ENCODE results near the gene FBP1. TPM values are rescaled to one million over a fixed set of nuclear protein-coding genes. Genes with fewer than 3 reads are reported as not detected.

Gene FBP1
- total RNA-seq, 2 donors from 2014 or later = 28.5 to 39.9 TPM

DNA sequence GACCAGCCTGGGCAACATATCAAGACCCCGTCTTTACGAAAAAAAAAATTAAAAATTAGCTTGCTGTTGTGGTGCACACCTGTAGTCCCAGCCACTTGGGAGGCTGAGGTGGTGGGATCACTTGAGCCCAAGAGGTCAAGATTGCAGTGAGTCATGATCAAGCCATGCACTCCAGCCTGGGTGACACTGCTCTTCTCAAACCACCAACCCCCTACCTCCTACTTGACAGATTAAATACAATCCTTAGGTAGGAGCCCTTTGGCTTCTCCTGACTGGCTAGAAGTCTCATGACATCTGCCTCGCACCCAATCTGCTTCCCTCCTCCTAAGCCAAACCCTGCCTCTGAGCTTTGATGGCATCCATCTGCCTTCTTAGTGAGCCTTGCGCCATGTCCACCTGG is 11.6 kb upstream of the FBP1 start:
- TF ChIP-seq POLR2A (IDR thresholded peaks at IDR 0.05) = no peak
- TF ChIP-seq, protein P1, sequence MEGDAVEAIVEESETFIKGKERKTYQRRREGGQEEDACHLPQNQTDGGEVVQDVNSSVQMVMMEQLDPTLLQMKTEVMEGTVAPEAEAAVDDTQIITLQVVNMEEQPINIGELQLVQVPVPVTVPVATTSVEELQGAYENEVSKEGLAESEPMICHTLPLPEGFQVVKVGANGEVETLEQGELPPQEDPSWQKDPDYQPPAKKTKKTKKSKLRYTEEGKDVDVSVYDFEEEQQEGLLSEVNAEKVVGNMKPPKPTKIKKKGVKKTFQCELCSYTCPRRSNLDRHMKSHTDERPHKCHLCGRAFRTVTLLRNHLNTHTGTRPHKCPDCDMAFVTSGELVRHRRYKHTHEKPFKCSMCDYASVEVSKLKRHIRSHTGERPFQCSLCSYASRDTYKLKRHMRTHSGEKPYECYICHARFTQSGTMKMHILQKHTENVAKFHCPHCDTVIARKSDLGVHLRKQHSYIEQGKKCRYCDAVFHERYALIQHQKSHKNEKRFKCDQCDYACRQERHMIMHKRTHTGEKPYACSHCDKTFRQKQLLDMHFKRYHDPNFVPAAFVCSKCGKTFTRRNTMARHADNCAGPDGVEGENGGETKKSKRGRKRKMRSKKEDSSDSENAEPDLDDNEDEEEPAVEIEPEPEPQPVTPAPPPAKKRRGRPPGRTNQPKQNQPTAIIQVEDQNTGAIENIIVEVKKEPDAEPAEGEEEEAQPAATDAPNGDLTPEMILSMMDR (IDR thresholded peaks at IDR 0.05) = no peak
- Histone ChIP-seq H3K36me3 (replicated peaks in 1 of 2; ENCODE audit: insufficient read depth in 1 of 2, low read depth in 2 of 2) (no peaks in the 10 kb centered on the region), H3K9me3 (no peaks in the 10 kb centered on the region), H3K27me3 (no peaks in the 10 kb centered on the region), H3K27ac (no peak overlapping the region), H3K4me3 (no peak overlapping the region), H3K4me1 (no peaks in the 10 kb centered on the region)
- ATAC-seq (no peak), DNase-seq (no peak)
- intact Hi-C loops (cut with DNase I) = no loop called here
- WGBS, 2 donors = 91 to 94% methylated on average over 4 of the region's 4 CpGs

DNA sequence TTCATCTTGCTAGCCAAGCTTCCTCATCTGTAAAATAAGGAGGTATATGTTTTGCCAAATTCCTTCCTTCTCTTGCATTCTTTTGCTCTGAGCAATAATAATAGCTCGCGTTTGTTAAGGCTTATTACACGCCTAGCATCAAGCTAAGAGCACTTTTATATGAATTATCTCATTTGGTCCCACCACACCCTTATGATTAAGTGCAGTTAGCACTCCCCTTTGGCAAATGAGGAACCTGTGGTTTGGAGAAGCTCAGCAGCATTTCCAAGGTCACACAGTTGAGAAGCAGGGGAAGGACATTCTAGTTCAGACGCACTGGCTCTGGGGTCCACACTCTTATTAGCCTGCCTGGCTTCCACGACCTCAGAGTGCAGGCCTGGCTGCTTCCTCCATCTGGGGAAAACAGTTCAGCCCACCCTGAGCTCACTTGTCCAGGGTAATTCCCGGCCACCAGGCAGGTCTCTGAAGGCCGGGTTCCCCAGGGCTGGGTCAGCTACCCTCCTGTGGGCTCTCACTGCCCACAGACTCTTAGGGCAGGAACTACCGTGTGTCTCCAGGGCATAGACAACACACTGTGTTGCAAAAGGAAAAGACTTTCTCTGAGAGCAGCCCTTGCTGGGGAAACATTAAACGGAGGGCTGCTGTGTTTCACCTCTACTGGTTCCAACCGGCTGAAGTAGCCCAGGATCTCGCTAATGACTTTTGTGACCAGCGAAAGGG is 9.9 kb upstream of the FBP1 start:
- DNase-seq (no peak), ATAC-seq (no peak)
- H3K4me3 ChIP-seq = no peak overlapping the region
- no peaks in the 10 kb centered on the region for H3K36me3 ChIP-seq (replicated peaks in 1 of 2; ENCODE audit: insufficient read depth in 1 of 2, low read depth in 2 of 2)
- H3K4me1 ChIP-seq = no peaks in the 10 kb centered on the region
- no peak for TF ChIP-seq POLR2A (IDR thresholded peaks at IDR 0.05)
- TF ChIP-seq, protein P1 (IDR thresholded peaks at IDR 0.05) = no peak
- intact Hi-C loops (cut with DNase I) = no loop called here
- WGBS, 2 donors = 64 to 70% methylated on average over 9 to 12 of the region's 12 CpGs
- H3K27ac ChIP-seq = peak overlapping the region in 1 of 4 donors; percentile 40
- no peaks in the 10 kb centered on the region for H3K27me3 ChIP-seq
- H3K9me3 ChIP-seq = no peaks in the 10 kb centered on the region

DNA sequence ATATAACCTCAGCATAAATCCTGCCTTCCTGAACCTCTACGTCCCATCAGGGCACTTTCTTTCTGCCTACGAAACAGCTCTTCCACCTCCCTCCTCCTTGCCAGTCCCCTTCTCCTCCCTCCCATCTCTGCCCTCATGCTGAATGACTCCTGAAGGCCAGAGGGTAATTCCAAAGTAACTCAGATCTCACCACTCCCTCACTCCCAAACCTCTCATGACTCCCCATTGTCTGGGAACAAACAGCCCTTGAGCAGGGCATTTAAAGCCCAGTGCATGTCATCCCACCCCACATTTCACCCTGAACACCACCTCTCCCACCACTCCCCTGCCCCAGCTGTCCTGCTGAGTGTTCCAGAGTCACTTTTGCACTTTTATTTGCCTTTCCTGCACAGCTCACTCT is 8.9 kb upstream of the FBP1 start:
- intact Hi-C loops (cut with DNase I) = no loop called here
- Histone ChIP-seq H3K9me3 (no peaks in the 10 kb centered on the region), H3K27ac (no peak overlapping the region), H3K27me3 (no peaks in the 10 kb centered on the region), H3K36me3 (replicated peaks in 1 of 2; ENCODE audit: insufficient read depth in 1 of 2, low read depth in 2 of 2) (no peaks in the 10 kb centered on the region), H3K4me3 (no peak overlapping the region), H3K4me1 (no peaks in the 10 kb centered on the region)
- ATAC-seq (no peak), DNase-seq (no peak)
- TF ChIP-seq POLR2A (IDR thresholded peaks at IDR 0.05) = no peak
- TF ChIP-seq, protein P1 (IDR thresholded peaks at IDR 0.05) = no peak
- WGBS, 2 donors = 76 to 77% methylated on average over 2 of the region's 2 CpGs

DNA sequence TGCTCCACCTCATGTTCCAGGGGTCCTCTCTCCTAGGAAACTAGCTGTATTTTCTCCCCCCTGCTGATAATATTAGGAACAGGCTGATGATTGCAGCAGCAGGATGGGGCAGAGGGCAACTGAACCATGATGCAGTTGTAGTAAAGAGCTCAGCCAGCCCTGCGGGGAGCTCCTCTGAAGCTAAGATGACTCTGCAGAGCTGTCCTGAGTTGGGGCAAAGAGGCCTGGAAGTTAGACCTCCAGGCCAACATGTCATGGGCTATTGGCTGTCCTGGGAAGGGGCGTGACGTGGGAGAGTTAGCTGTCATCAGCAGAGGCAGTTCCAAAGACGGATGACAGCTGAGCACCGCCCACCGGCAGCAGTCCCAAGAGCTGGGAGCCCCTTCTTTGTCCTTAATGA is 6.6 kb upstream of the FBP1 start:
- ATAC-seq = no peak
- H3K9me3 ChIP-seq = no peaks in the 10 kb centered on the region
- no peak for DNase-seq

More for the DNA sequence above, 6.6 kb upstream of the FBP1 start:
- no peak for TF ChIP-seq POLR2A (IDR thresholded peaks at IDR 0.05)
- TF ChIP-seq, protein P1 (IDR thresholded peaks at IDR 0.05) = no peak
- Histone ChIP-seq H3K4me3 (no peak overlapping the region), H3K27ac (no peak overlapping the region), H3K27me3 (no peaks in the 10 kb centered on the region), H3K36me3 (replicated peaks in 1 of 2; ENCODE audit: insufficient read depth in 1 of 2, low read depth in 2 of 2) (no peaks in the 10 kb centered on the region), H3K4me1 (no peaks in the 10 kb centered on the region)
- intact Hi-C loops (cut with DNase I) = no loop called here
- 55 to 56% methylated on average over 4 to 6 of the region's 6 CpGs for WGBS, 2 donors

Data from body of pancreas (tissue), 4 donors.